CD14-positive monocyte (primary cell): ENCODE data around the gene SPIN3. TPM values are rescaled to one million over a fixed set of nuclear protein-coding genes. Genes with fewer than 3 reads are reported as not detected.

Source experiments
- DNase-seq, 3 donors: peaks; one replicate each; pipeline ENCODE4 v3.0.0-alpha.2; 2011 to 2022
- H2AFZ ChIP-seq: 2 replicates; pipeline ENCODE4 v1.6.0; 2012; ENCODE audit warnings: mild to moderate bottlenecking, low read depth, low read length, inconsistent platforms; ENCODE audit not compliant: insufficient read depth, poor library complexity, severe bottlenecking
- H3K27ac ChIP-seq, 2 donors: 1 replicate in 1 of 2; 2 replicates in 1 of 2; pipeline ENCODE4 v1.5.1; 2012 to 2013; ENCODE audit warnings: low read length in 2 of 2, control low read depth in 1 of 2, inconsistent platforms in 1 of 2, low read depth in 1 of 2, mild to moderate bottlenecking in 1 of 2
- H3K27me3 ChIP-seq, 2 donors: one replicate each; pipeline versions ENCODE4 v1.6.0 to v1.6.1; 2011 to 2013; ENCODE audit warnings: low read length in 2 of 2; ENCODE audit not compliant: control insufficient read depth in 2 of 2, insufficient read depth in 2 of 2
- H3K36me3 ChIP-seq, 2 donors: replicated peaks in 1 of 2; 1 replicate in 1 of 2; 2 replicates in 1 of 2; pipeline versions ENCODE4 v1.5.1 to v1.6.1; 2012 to 2013; ENCODE audit warnings: low read length in 2 of 2, control low read depth in 1 of 2, inconsistent platforms in 1 of 2, mild to moderate bottlenecking in 1 of 2; ENCODE audit not compliant: insufficient read depth in 2 of 2, control insufficient read depth in 1 of 2
- H3K4me1 ChIP-seq, 2 donors: 1 replicate in 1 of 2; 2 replicates in 1 of 2; pipeline versions ENCODE4 v1.5.1 to v1.6.1; 2012 to 2013; ENCODE audit warnings: low read length in 2 of 2, control low read depth in 1 of 2, inconsistent platforms in 1 of 2, mild to moderate bottlenecking in 1 of 2, moderate library complexity in 1 of 2; ENCODE audit not compliant: insufficient read depth in 2 of 2, control insufficient read depth in 1 of 2
- H3K4me2 ChIP-seq: replicated peaks from 2 replicates; pipeline ENCODE3; 2012; ENCODE audit warnings: low read length, moderate library complexity, mild to moderate bottlenecking; ENCODE audit not compliant: poor library complexity, severe bottlenecking; ENCODE audit errors: extremely low read depth
- H3K4me3 ChIP-seq, 3 experiments: fragments of 200-600 bp in 1 of 3; sonication (generic) in 1 of 3; replicated peaks in 1 of 3; 1 replicate in 2 of 3; 2 replicates in 1 of 3; pipeline ENCODE4 v1.5.1; 2011 to 2013; ENCODE audit warnings: low read length in 3 of 3, mild to moderate bottlenecking in 3 of 3, control low read depth in 2 of 3, low read depth in 2 of 3, inconsistent platforms in 1 of 3, moderate library complexity in 1 of 3
- H3K79me2 ChIP-seq: 2 replicates; pipeline ENCODE4 v1.6.0; 2012; ENCODE audit warnings: mild to moderate bottlenecking, control low read depth, inconsistent platforms, low read length, moderate library complexity; ENCODE audit not compliant: insufficient read depth
- H3K9ac ChIP-seq: 2 replicates; pipeline ENCODE4 v1.6.0; 2017; ENCODE audit warnings: low read length, mild to moderate bottlenecking; ENCODE audit not compliant: insufficient read depth, poor library complexity, severe bottlenecking
- H3K9me3 ChIP-seq, 2 donors: replicated peaks in 1 of 2; 1 replicate in 1 of 2; 2 replicates in 1 of 2; pipeline versions ENCODE4 v1.5.1 to v1.6.1; 2012 to 2013; ENCODE audit warnings: low read length in 2 of 2, control low read depth in 1 of 2; ENCODE audit not compliant: control insufficient read depth in 1 of 2, insufficient read depth in 1 of 2
- H4K20me1 ChIP-seq: 2 replicates; pipeline ENCODE4 v1.6.0; 2012; ENCODE audit warnings: mild to moderate bottlenecking, low read length, control low read depth, moderate library complexity; ENCODE audit not compliant: insufficient read depth
- H3K27ac Mint-ChIP-seq, 7 donors: one replicate each; pipeline ENCODE4 v1.8.0; 2020; ENCODE audit warnings: mild to moderate bottlenecking in 7 of 7, mixed read lengths in 7 of 7, moderate library complexity in 6 of 7, inconsistent platforms in 2 of 7
- H3K27me3 Mint-ChIP-seq, 3 donors: one replicate each; pipeline ENCODE4 v1.8.0; 2021 to 2022; ENCODE audit warnings: low read depth in 3 of 3, mild to moderate bottlenecking in 3 of 3, mixed read lengths in 3 of 3, moderate library complexity in 3 of 3, inconsistent platforms in 1 of 3
- H3K36me3 Mint-ChIP-seq, 2 donors: one replicate each; pipeline ENCODE4 v1.8.0; 2020; ENCODE audit warnings: mixed read lengths in 2 of 2, inconsistent platforms in 1 of 2, mild to moderate bottlenecking in 1 of 2
- H3K4me1 Mint-ChIP-seq: one replicate; pipeline ENCODE4 v1.8.0; 2020; ENCODE audit warnings: mild to moderate bottlenecking, mixed read lengths
- H3K4me3 Mint-ChIP-seq, 2 donors: one replicate each; pipeline ENCODE4 v1.8.0; 2020; ENCODE audit warnings: mild to moderate bottlenecking in 2 of 2, mixed read lengths in 2 of 2, moderate library complexity in 1 of 2
- H3K9me3 Mint-ChIP-seq, 7 donors: one replicate each; pipeline ENCODE4 v1.8.0; 2020 to 2022; ENCODE audit warnings: mixed read lengths in 7 of 7, mild to moderate bottlenecking in 6 of 7, moderate library complexity in 6 of 7, inconsistent platforms in 2 of 7
- WGBS: methylation state at CpG from one replicate; pipeline ENCODE4 v1.1.5; 2013; ENCODE audit warnings: missing lambda C conversion rate; ENCODE audit not compliant: insufficient coverage; 5-methylcytosine and 5-hydroxymethylcytosine counted together
- intact Hi-C, 2 donors: fragments of 100-400 bp; cut with micrococcal nuclease; formaldehyde crosslinking; loops; one replicate each; pipeline versions ENCODE4 v1.15.0 to v1.15.1; 2023
- polyA plus RNA-seq, 3 donors: library from polyadenylated mRNA; depleted of rRNA in 1 of 3; unstranded in 2 of 3; stranded (reverse) in 1 of 3; fragments of 300-500 nt in 2 of 3; fragments of >200 nt in 1 of 3; fragmentation: Illumina TruSeq in 2 of 3; gene quantifications; 1 replicate in 2 of 3; 2 replicates in 1 of 3; pipeline ENCODE4 v1.2.3, GENCODE V29; 2012 to 2021
- TF ChIP-seq, protein P1 (sequence below): fragments of 200-600 bp; IDR thresholded peaks from one replicate; pipeline ENCODE4 v1.8.0; 2022; ENCODE audit warnings: antibody characterized with exemption, mild to moderate bottlenecking

Gene SPIN3
- polyA plus RNA-seq, 3 donors: 0.80 to 6.3 (median 1.6) TPM

DNA sequence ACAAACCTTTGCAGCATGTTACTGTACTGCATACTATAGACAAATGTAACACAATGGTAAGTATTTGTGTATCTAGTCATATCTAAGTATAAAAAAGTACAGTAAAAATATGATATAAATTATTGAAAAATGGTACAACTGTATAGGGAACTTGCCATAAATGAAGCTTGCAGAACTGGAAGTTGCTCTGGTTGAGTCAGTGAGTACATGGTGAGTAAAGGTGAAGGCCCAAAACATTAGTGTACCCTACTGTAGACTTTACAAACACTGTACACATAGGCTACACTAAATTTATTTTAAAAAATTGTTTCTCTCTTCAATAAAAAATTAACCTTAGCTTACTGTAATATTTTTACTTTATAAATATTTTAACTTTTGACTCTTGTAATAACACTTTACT lies 25.8 kb downstream of the SPIN3 start:
- TF ChIP-seq, protein P1, sequence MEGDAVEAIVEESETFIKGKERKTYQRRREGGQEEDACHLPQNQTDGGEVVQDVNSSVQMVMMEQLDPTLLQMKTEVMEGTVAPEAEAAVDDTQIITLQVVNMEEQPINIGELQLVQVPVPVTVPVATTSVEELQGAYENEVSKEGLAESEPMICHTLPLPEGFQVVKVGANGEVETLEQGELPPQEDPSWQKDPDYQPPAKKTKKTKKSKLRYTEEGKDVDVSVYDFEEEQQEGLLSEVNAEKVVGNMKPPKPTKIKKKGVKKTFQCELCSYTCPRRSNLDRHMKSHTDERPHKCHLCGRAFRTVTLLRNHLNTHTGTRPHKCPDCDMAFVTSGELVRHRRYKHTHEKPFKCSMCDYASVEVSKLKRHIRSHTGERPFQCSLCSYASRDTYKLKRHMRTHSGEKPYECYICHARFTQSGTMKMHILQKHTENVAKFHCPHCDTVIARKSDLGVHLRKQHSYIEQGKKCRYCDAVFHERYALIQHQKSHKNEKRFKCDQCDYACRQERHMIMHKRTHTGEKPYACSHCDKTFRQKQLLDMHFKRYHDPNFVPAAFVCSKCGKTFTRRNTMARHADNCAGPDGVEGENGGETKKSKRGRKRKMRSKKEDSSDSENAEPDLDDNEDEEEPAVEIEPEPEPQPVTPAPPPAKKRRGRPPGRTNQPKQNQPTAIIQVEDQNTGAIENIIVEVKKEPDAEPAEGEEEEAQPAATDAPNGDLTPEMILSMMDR: no peak
- peaks cover 0 to 6% (median 0%) of the 10 kb centered on the region in 3 donors for H3K27me3 Mint-ChIP-seq
- H3K36me3 ChIP-seq: no peaks in the 10 kb centered on the region
- H3K4me1 ChIP-seq: no peaks in the 10 kb centered on the region
- H3K27ac ChIP-seq: no peak overlapping the region
- no peaks in the 10 kb centered on the region for H4K20me1 ChIP-seq
- H2AFZ ChIP-seq: no peak overlapping the region
- H3K79me2 ChIP-seq: no peaks in the 10 kb centered on the region
- no peaks in the 10 kb centered on the region for H3K27me3 ChIP-seq
- no peak overlapping the region for H3K27ac Mint-ChIP-seq
- intact Hi-C loops: no loop called here
- H3K4me3 Mint-ChIP-seq: no peak overlapping the region
- H3K9ac ChIP-seq: no peak overlapping the region
- H3K36me3 Mint-ChIP-seq: peaks cover 0 to 1% of the 10 kb centered on the region in 2 donors
- H3K4me2 ChIP-seq: no peak overlapping the region
- H3K9me3 ChIP-seq: no peaks in the 10 kb centered on the region
- H3K4me3 ChIP-seq: no peak overlapping the region
- H3K4me1 Mint-ChIP-seq: no peaks in the 10 kb centered on the region
- DNase-seq: no peak
- H3K9me3 Mint-ChIP-seq: peaks cover 0 to 2% (median 0%) of the 10 kb centered on the region in 7 donors

DNA sequence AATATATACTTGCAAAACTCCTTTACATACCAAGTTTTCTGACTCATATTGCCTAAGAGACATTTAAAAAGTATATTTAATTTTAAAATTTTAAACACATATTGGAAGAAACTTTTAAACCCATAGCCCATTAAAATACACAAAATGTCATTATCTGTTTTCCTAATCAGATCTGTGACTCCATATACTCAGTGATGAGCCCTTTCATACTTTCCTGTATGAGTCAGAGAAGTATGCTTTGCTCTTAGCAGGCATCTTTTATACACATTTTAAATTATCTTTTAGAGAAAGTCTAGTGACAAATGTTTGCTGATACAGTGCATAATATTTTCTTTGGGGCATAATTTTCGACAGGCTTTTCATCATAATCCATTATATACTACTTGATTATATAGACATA lies 26.4 kb downstream of the SPIN3 start:
- no peak overlapping the region for H3K4me2 ChIP-seq
- H3K4me3 Mint-ChIP-seq: no peak overlapping the region
- H3K27ac ChIP-seq: no peak overlapping the region
- DNase-seq: no peak
- no peak overlapping the region for H3K27ac Mint-ChIP-seq
- no peaks in the 10 kb centered on the region for H3K36me3 ChIP-seq
- H4K20me1 ChIP-seq: no peaks in the 10 kb centered on the region
- H3K9me3 Mint-ChIP-seq: peaks cover 0 to 2% (median 0%) of the 10 kb centered on the region in 7 donors
- peaks cover 0 to 5% (median 0%) of the 10 kb centered on the region in 3 donors for H3K27me3 Mint-ChIP-seq
- no peak overlapping the region for H3K9ac ChIP-seq
- WGBS: no CpG with 5 or more reads among the region's 1 CpG
- H2AFZ ChIP-seq: no peak overlapping the region
- TF ChIP-seq, protein P1: no peak
- H3K79me2 ChIP-seq: no peaks in the 10 kb centered on the region
- H3K27me3 ChIP-seq: no peaks in the 10 kb centered on the region
- intact Hi-C loops: no loop called here
- H3K4me1 ChIP-seq: no peaks in the 10 kb centered on the region
- H3K4me3 ChIP-seq: no peak overlapping the region
- H3K4me1 Mint-ChIP-seq: no peaks in the 10 kb centered on the region
- H3K36me3 Mint-ChIP-seq: peaks cover 0 to 1% of the 10 kb centered on the region in 2 donors
- no peaks in the 10 kb centered on the region for H3K9me3 ChIP-seq
